NCI-H2107 treated with DMSO at 0.1 percent for 48 hours (cell line): ENCODE results near the gene UPK2.

Source experiments
- DNase-seq: peaks from one replicate; lab custom pipeline; 2025; ENCODE audit not compliant: unreplicated experiment; lab: John Stamatoyannopoulos, UW

Gene UPK2

DNA sequence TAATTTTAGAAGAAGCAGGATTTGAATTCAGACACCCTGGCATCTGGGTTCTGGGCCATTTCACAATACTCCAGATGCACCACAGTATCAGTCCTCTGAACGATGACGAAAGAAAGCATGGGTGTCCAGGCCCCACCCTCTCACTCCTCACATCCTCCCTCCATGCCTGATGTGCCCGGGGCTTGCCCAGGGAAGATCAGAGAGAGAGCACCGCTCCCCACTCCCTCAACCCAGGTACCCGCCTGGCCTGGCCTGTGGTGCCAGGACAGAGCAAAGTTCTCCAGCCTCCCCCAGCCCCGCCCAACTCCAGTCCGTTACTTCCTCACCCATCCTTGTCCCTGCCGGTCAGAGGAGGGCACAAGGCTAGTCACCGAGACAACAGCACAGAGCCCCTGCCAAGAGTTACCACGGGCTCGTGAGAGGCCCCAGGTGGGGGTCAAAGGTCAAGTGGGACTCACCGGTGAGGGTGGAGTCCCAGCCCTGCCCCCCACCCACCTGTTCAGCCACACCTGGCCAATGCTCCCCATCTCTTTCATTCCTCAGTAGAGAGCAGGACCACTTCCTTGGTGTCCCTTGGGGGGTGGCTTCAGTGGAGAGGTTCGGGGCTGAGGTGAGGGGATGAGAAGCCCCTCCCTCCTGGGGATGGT lies 38.5 kb upstream of the UPK2 start:
- no peak for DNase-seq

DNA sequence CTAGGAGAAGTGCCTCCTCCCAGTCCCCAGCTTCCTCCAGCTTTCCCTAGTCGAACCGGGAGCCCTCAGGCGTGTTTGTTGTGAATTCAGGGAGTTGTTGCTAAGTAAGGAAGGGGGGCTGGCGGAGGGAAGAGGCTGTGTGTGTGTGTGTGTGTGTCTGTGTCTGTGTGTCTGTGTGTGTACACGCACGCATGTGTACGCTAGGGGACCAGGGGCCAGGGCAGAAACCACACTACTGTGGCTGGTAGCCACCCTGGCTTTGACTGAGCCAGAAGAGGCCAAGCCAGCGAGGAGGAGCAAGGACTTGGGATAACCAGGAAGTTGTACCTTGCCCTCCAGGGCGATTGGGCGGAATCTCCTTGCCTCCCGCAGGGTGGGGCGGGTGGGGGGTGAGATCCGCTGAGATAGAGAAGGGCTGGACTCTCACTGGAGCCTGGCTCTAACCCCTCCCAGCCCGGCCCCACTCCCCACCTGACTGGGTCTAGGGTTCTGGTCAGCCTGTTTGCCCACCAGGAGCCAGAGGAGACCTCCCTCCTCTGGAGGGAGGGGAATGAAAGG lies 37.9 kb upstream of the UPK2 start:
- DNase-seq: no peak

DNA sequence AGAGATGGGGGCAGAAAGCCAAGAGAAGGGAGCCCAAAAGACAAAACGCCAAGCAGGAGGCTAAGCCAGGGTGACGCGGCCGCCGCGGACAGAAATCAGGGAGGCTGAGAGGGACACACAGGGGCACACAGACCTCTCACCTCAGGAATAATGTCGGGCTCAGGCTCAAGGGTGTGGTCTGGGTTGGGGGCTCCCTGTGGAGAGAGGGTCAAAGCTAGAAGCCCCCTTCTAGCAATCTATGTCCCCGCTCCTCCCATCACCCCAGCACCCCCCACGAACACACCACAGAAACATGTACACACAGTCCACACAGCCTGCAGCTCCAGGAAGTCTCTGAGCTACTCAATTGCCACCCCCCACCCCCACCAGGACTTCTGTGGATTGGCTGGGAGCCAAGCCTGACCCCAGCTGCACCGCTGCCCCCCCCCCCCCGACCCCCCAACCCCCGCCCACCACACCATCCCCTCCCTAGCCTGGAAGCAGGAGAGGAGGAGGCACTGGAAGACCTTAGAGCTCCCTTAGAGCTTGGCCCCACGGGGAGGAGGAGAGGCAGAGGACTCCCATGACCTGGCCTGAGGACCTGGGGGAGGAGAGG lies 37.3 kb upstream of the UPK2 start:
- DNase-seq: no peak

DNA sequence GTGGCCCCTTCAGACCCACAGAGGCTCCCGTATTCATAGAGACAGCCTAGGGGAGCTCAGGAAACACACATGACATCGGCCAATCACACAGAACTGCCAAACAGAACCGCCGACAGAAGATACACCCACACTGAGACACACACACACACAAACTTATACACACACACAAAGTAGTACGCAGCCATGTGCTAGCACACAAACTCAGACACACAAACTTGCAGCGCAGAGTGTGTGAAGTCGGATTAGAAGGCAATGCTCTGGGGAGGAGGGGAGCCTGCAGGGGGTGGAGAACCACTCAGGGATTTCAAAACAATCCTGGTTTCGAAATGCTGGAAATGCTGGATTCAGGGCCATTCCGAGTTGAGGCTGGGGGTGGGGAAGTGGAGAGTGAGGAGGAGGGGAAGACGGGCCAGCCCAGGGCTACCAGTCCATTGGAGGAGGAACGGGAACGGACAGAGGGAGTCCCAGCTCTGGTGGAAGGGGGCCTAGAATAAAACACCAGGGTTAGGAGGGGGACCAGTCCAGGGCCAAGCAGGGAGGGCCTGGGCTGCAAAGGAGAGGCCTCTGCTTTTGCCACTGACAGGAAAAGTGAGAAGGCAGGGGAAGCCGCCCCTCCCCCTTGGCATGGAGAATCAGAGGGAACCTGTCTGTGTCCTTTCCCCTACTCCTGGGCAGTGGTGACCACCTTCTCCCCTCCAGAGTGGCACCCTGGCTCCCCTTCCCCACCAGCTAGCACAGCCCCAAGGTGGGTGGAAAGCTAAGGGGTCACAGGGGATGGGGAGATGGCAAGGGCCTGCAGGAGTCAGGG lies 34.8 kb upstream of the UPK2 start:
- no peak for DNase-seq

DNA sequence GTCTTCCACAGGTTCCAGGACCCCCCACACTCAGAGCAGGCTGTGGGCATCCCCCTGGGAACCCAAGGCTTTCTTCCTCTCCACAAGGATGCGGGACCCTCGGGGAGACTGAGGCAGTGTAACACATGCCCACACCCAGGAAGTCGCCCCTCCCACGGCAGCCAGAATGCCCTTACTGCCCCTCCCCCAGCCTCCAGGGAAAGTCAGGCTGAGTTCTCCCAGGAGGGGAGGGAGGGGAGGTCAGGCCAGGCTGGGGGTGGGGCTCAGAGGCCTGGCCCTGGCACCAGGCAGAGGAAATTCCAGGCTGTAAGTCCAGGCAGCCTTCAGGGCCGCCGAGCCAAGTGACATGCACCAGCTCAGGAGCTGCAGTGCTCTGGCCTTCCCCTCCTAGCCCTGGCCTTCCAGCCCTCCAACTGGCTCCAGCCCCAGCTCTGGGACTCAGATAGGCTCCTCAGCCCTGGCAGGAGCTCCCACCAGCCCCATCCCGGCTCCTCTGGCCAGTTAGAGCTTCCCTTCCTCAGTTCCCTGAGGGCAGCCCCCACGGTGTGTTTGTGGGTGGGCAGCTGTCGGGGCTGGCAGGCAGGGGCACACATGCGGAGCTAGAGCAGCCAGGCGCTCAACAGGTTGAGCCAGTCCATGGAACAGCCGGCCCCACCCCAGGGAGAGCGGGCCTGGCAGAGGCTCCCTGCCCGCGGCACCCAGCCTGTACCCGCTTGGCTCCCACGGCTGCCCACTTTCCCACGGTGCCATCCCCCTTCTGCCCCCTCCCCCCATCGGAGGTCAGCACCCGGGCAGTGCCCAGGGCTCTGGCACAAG lies 34.0 kb upstream of the UPK2 start:
- DNase-seq: no peak

DNA sequence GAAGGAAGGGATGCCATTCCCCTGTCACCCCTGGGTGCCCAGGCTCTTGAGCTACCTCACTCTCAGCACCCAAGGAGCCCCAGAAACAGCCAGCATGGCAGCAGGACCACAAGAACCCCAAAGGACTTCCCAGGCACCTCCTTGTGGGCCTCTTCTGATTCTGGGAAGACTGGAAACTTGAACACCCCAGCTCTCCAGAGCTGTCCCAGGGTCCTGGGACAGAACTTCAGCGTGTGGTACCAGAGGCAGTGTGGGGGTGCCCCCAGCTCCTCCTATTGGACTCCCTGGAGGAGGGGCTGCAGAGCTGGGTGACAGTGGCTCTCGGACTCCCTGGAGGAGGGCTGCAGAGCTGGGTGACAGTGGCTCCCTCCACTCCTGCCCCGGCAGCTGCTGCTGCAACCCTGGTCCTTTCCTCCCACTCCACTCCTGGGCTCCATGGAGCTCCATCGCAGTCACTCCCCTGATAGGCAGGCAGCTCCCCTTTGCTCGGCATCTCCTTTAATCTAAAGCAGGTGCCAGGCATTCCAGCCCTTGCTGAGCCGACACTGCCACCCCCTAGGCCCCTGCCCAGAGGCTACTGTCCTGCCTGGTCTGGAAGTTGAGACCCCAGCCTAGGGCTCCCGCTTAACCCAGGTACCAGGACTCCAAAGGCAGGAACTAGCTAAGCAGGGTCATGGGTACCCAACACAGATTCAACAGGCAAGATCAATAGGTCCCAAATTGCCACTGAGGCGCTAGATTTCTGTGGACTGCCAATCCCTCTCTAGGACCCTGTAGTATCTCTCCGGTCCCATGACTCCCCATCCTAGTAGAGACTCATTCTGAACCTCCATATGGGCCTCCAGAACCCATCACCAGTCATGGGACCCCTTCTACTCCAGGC lies 33.1 kb upstream of the UPK2 start:
- no peak for DNase-seq

DNA sequence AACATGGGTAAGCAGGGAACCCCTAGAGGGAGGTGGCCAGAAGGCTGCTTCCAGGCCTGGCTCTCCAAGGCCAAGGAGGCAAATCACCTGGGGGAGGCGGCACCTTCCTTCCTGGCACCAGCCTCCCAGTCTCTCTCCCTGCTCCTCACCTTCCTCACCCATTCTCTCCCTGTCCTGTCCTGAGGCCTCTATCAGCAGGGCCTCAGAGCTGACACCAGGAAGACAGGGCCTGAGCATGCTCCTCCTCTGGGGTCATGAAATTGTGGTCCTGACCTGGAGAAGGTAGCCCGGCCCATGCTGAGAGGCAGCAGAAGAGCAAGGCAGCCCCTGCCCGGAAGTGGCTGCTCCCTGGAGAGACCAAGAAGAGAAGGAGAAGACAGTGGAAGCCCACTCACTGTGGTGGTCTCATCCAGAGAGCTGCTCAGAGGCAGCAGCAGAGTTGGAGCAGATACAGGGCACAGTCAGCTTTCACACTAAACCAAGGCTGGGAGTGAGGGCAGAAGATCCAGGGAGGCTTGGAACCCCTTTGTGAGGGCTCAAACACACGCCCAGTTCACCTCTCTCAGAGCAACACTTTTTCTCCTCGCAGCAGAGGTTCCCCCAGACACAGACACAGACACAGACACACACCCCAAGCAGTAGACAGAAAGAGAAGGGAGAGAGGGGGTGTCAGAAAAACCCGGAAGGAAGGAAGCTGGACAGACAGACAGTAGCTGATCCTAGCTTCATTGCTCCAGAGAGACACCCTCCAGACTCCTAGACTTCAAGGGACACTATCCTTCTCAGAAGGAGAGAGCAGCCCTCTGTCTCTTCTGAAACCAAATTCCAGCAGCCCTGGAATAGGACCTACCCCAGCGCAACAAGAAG lies 32.1 kb upstream of the UPK2 start:
- DNase-seq: no peak

DNA sequence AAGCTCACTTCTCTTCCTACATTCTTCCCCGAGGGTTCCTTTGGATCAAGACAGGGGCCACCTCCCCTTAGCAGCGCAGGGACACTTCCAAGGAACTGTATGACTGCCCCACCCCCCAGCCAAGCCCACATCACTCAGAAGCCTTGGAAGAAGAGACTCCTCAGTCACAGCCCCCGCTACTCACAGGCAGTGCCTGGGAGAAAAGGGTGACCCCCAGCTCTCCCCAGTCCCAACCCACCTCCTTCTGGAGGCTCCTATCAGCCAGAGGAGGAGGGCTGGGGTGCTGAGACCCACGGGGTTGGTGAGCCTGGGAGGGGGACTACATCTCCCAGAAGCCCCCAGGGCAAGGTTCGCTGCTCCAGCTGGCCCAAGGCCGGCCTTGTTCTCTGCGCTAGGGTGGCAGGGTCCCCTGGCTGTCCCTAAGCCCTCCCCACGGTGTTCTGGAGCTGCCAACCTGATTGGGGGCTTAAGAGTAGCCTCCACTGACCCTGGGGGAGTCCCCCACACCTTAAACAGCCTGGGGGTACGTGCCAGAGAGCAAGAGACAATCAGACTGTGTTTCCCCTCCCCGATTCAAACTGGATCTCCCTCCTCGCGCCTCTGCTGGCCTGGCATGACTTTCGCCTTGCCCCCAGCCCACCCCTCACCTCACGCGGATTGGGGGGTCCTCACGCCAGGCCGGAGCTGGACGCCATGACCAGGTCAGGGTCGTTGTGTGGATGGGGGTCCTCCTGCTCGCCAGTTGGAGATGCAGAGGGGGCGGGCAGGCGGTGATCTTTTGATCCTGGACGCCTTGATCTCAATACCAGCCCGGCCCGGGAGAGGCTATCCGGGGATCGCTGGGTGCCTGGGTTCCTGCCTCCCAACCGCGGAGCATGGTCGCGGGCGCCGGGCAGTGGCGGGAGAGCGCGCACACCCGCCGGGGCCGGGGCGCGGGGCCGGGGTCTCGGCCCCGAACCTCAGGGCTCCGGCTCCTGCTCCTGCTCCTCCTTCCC lies 31.2 kb upstream of the UPK2 start:
- DNase-seq: no peak

DNA sequence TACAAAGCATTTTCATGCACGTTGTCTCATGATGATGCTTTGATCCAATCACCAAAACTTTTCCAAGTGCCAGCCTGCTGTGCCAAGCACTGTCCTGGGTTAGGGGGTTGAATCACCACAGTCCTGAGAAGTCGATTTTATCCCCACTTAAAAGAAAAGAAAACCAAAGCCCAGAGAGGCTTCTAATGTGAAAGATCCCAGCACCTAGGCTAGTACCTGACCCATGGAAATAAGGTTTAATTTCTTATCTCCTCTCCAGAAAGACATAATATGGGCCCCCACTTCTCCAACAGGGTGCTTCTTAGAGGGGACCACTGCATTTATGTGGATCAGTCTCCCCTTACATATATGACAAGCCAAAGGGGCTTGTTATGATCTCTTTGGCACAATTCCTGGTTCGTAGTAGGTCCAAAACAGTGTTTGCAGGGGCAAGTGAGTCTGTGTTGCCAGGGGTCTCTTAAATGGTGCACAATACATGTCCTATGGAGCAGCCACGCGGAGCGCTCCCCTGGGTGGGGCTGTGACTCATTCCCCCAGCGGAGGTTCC lies 28.5 kb upstream of the UPK2 start:
- no peak for DNase-seq

DNA sequence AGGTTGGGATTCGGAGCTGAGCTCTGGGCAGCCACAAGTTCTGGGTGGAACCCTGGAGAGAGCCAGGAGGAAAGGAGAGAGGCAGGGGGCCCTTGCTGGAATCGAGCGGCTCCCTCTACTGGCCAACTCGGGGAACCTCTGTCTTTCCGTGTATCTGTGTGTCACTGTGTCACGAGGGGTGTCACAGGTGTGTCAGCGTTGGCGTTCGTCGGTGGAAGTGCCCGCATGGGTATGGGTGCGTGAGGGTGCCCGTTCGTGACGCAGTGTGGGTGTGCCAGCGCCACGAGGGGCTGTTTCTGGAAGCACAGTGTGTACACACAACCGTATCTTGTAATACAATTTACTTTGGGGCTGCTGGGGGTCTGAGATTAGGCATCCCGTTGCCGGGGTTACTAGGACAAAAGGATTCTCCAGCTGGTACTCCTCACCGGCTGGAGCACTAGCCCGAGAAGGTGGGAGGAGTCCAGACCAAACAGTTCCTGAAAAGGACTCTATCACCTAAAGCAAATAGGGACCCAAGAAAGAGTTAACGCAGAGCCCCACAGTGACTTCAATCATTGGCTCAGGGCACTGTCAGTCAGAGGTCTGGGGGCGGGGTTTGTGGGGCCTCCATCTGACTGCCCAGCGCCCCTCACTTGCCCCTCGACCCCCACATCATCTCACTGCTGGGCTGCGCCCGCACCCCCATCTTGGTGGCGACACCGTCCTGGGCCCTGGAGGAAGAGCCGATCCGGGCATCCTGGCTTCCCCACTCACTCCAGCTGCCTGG lies 27.8 kb upstream of the UPK2 start:
- peak; percentile 92 for DNase-seq

DNA sequence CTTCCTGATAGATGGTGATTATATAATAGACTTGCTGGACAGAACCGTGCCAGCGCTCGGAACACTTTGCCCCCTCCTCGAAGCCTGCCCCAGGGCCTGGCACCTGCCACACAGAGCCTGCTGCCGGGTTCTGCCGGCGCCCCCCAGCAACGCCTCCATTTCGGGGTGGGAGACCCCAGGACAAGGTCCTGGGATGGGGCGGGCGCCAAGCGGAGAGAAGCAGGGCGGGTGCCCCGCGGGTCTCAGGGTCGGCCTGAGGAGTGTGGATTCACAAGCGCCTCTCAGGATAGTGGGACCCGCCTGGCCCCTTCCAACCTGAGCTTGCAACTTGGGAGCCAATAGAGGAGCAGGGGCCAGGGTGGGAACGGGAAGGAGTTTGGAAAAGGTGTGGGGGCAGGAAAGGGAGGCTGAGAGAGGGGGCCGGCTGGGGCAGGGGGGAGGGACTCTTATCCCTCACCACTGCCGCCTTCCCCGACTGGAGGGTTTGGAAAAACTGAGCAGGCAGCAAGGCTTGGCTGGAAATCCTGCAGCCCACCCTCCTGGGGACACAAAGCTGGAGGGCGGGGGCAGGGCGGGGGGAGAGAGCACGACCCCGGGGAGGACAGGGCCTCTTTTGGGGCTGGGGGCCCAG lies 27.1 kb upstream of the UPK2 start:
- no peak for DNase-seq

DNA sequence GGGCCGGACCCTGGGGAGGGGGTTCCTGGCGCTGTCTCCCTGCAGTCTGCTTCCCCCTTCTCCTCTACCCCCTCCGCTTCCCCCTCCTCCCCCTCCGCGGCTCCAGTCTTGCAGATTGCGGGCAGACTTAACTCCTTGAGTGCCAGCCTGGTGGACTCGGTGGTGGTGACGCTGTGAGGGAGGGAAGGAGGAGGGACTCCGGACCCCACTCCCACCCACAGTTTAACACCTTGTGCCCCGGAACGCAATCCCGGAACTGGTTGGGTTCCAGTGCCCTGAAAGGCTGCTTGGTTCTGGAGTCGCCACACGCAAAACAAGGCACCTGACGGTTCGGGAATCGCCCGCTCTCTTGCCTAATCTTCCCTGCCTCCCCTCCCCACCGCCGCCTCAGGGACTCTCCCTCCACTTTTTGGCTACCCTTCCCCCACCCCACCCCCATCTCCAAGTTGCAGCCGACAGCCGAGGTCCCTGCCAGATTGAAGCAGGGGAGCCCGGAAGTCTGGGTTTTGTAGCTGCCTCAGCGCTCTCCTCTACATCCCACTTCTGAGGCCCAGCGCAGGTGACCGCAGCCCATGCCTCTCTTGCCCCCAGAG lies 26.5 kb upstream of the UPK2 start:
- DNase-seq: peak; percentile 27

DNA sequence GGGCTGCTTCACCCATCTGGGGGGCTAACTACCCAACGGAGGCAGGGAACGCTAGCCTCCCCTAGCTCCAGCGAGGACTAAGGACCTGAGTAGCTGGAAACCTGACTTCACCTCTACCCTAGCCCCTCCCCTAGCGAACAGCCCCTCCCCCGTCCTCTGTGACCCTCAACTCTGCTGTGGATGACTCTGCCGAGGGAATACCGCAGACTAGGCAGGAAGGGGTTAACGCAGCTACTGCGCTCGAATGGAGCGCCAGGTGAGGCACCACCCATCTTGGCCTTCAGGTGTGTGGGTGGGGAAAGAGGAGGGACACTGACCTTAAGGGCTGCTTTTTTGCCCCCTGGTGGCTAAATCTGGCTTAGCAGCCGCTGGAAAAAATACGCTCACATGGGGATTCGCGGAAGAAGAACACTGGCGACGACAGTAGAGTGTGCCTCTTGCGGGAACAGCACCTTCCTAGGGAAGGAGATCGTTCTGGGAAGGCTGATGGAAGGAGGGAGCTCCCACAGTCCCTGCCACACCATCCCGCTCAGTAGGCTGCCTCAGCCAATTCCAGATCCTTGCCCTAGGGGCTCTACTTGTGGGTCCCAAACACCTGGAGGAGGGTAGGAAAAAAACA lies 25.9 kb upstream of the UPK2 start:
- DNase-seq: peak; percentile 93

DNA sequence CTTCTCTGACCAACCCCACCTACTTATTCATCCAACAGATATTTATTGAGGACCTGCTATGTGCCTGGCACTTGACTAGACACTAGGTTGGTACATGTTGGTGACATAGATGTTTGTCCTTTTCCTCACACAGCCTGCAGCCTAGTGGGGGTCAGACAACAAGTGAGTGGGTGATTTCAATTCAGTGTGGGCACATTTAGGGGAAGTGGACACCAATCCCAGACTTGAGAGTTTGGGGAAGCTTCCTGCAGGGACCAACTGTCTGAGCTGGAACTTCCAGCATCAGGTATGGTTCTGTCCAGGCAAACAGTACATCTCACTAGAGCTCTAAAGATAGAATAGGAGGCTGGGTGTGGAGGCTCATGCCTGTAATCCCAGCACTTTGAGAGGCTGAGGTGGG lies 24.5 kb upstream of the UPK2 start:
- DNase-seq: no peak

DNA sequence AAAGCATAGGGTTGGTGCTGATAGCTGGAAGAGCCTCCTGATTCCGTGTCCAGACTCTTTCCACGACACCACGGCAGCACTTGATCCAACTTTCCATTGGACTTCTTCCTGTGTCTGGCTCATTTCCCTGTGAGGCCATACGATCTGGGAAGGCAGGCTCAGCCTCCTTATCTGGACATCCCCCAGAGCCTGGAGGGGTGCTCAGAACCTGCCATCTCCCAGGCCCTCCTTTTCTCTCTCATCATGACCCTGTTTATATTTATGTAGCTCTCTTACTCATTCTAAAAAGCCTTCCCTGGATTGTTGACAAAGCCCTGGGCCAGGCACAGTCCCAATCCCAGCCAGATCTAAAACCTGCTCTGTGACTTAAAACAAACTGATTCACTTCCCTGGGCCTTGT lies 22.6 kb upstream of the UPK2 start:
- DNase-seq: no peak

DNA sequence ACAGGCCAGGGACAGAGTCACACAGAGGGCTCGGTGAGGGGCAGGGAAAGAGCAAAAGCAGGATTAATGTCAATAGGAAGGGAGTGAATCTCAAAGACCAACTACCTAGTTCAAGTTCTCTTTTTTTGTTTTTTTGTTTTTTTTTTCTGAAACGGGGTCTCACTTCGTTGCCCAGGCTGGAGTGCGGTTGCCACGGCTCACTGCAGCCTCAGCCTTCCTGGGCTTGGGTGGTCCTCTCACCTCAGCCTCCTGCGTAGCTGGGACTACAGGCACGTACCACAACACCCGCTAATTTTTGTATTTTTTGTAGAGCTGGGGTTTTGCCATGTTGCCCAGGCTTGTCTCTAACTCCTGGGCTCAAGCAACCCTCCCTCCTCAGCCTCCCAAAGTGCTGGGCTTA lies 20.7 kb upstream of the UPK2 start:
- no peak for DNase-seq
